Measurements from ENCODE around the gene USP43.
"Not testable (repeated sequence)": the region's sequence is repeated elsewhere in the genome, so short reads cannot be mapped to it uniquely, and the experiment has no call there.

Gene USP43

GRCh38 chr17:9661027-9661426, 15.7 kb downstream of the USP43 start:
- DNase-seq = no peak

- DNase-seq = not testable (repeated sequence)
Measured at GRCh38 chr17:9663511-9663910, 18.2 kb downstream of the USP43 start.

- DNase-seq = no peak
Measured at GRCh38 chr17:9666461-9667050, 21.2 kb downstream of the USP43 start.

GRCh38 chr17:9668517-9668916, 23.2 kb downstream of the USP43 start:
- DNase-seq = no peak

- DNase-seq = no peak
Measured at GRCh38 chr17:9669551-9670008, 24.3 kb downstream of the USP43 start.

GRCh38 chr17:9670596-9670995, 25.3 kb downstream of the USP43 start:
- no peak for DNase-seq

GRCh38 chr17:9671559-9671958, 26.2 kb downstream of the USP43 start:
- DNase-seq = no peak

- no peak for DNase-seq
Measured at GRCh38 chr17:9672266-9672665, 26.9 kb downstream of the USP43 start.

- DNase-seq = no peak
Measured at GRCh38 chr17:9672691-9673090, 27.4 kb downstream of the USP43 start.

GRCh38 chr17:9676084-9676483, 30.8 kb downstream of the USP43 start:
- no peak for DNase-seq

- DNase-seq = no peak
Measured at GRCh38 chr17:9676820-9677310, 31.5 kb downstream of the USP43 start.

- no peak for DNase-seq
Measured at GRCh38 chr17:9677411-9677810, 32.1 kb downstream of the USP43 start.

- no peak for DNase-seq
Measured at GRCh38 chr17:9677896-9678295, 32.6 kb downstream of the USP43 start.

- no peak for DNase-seq
Measured at GRCh38 chr17:9684955-9685621, 39.8 kb downstream of the USP43 start.

GRCh38 chr17:9693755-9694154, 48.4 kb downstream of the USP43 start:
- no peak for DNase-seq

GRCh38 chr17:9696279-9697044, 51.1 kb downstream of the USP43 start:
- no peak for DNase-seq

GRCh38 chr17:9700136-9700535, 54.8 kb downstream of the USP43 start:
- DNase-seq = no peak

GRCh38 chr17:9700754-9701476, 55.6 kb downstream of the USP43 start:
- no peak for DNase-seq

GRCh38 chr17:9702482-9702881, 57.2 kb downstream of the USP43 start:
- DNase-seq = no peak

- no peak for DNase-seq
Measured at GRCh38 chr17:9702914-9703780, 57.8 kb downstream of the USP43 start.

- no peak for DNase-seq
Measured at GRCh38 chr17:9703781-9704082, 58.4 kb downstream of the USP43 start.

- DNase-seq = no peak
Measured at GRCh38 chr17:9705745-9706144, 60.4 kb downstream of the USP43 start.
